OCI-LY1 (cell line): ENCODE measurements around the gene KLHL29.

ENCODE experiments used
- H2AFZ ChIP-seq: fragments of 200-600 bp; sonication (generic), shearing (Covaris generic); 2 replicates; pipeline ENCODE4 v1.6.0; 2014; ENCODE audit warnings: antibody characterized with exemption, mild to moderate bottlenecking, low read length
- H3F3A ChIP-seq: fragments of 200-600 bp; sonication (generic), shearing (Covaris generic); 2 replicates; pipeline ENCODE4 v1.6.0; 2014; ENCODE audit warnings: mild to moderate bottlenecking, antibody characterized with exemption, low read length, moderate library complexity; ENCODE audit not compliant: insufficient read depth
- H3K27ac ChIP-seq: fragments of 200-600 bp; sonication (generic); 2 replicates; pipeline ENCODE4 v1.5.1; 2014; ENCODE audit warnings: low read length, mixed run types, mild to moderate bottlenecking, low read depth; ENCODE audit not compliant: poor library complexity, severe bottlenecking
- H3K27me3 ChIP-seq: fragments of 200-600 bp; sonication (generic); 2 replicates; pipeline ENCODE4 v1.6.0; 2014; ENCODE audit warnings: antibody characterized with exemption, mild to moderate bottlenecking, low read length, moderate library complexity; ENCODE audit not compliant: insufficient read depth
- H3K36me3 ChIP-seq: fragments of 200-600 bp; sonication (generic); 2 replicates; pipeline ENCODE4 v1.6.1; 2014; ENCODE audit warnings: mild to moderate bottlenecking, antibody characterized with exemption, low read length, moderate library complexity, mixed read lengths; ENCODE audit not compliant: insufficient read depth
- H3K4me1 ChIP-seq: fragments of 200-600 bp; sonication (generic); 2 replicates; pipeline ENCODE4 v1.5.1; 2014; ENCODE audit warnings: mild to moderate bottlenecking, low read length, moderate library complexity; ENCODE audit not compliant: insufficient read depth, severe bottlenecking
- H3K4me2 ChIP-seq: fragments of 200-600 bp; sonication (generic), shearing (Covaris generic); 2 replicates; pipeline ENCODE4 v1.6.1; 2014; ENCODE audit warnings: low read length
- H3K4me3 ChIP-seq: fragments of 200-600 bp; sonication (generic); 2 replicates; pipeline ENCODE4 v1.5.1; 2014; ENCODE audit warnings: low read length, low read depth, mild to moderate bottlenecking, mixed read lengths; ENCODE audit not compliant: poor library complexity, severe bottlenecking
- H3K79me2 ChIP-seq: fragments of 200-600 bp; shearing (Covaris generic); 2 replicates; pipeline ENCODE4 v1.6.1; 2016; ENCODE audit warnings: mixed run types, low read length, mixed read lengths; ENCODE audit not compliant: insufficient read depth
- H3K9ac ChIP-seq: fragments of 200-600 bp; sonication (generic), shearing (Covaris generic); 2 replicates; pipeline ENCODE4 v1.6.1; 2014; ENCODE audit warnings: mild to moderate bottlenecking, low read length, mixed read lengths
- H3K9me2 ChIP-seq: fragments of 200-600 bp; sonication (generic), shearing (Covaris generic); 2 replicates; pipeline ENCODE4 v1.6.1; 2014; ENCODE audit warnings: low read depth, mild to moderate bottlenecking, low read length, mixed read lengths
- H3K9me3 ChIP-seq: fragments of 200-600 bp; shearing (Covaris generic); 2 replicates; pipeline ENCODE4 v1.6.1; 2014; ENCODE audit warnings: low read length, mixed read lengths
- H4K20me1 ChIP-seq: fragments of 200-600 bp; sonication (generic), shearing (Covaris generic); 2 replicates; pipeline ENCODE4 v1.6.0; 2016; ENCODE audit warnings: mild to moderate bottlenecking, low read length; ENCODE audit not compliant: insufficient read depth
- CTCF ChIP-seq: fragments of 200-600 bp; sonication (generic), shearing (Covaris generic); IDR thresholded peaks from 2 replicates; pipeline ENCODE4 v1.5.1; 2017; ENCODE audit warnings: mild to moderate bottlenecking, antibody characterized with exemption, low read length, moderate library complexity, mixed read lengths
- EZH2 ChIP-seq: fragments of 200-600 bp; sonication (generic), shearing (Covaris generic); IDR thresholded peaks from 2 replicates; pipeline ENCODE4 v1.8.0; 2017; ENCODE audit warnings: borderline replicate concordance, mixed run types, mild to moderate bottlenecking, antibody characterized with exemption, low read length, moderate library complexity, mixed read lengths

KLHL29 gene

GRCh38 chr2:23584054-23584745, 199.2 kb downstream of the KLHL29 start:
- Histone ChIP-seq H3K9ac (no peak overlapping the region), H3F3A (no peaks in the 10 kb centered on the region), H3K9me3 (no peaks in the 10 kb centered on the region), H3K9me2 (no peaks in the 10 kb centered on the region), H4K20me1 (no peaks in the 10 kb centered on the region), H3K27ac (no peak overlapping the region), H2AFZ (no peak overlapping the region), H3K4me2 (no peak overlapping the region), H3K79me2 (no peaks in the 10 kb centered on the region), H3K4me1 (no peaks in the 10 kb centered on the region), H3K27me3 (no peaks in the 10 kb centered on the region; the same call in 1 of the 2 replicates), H3K4me3 (no peak overlapping the region), H3K36me3 (no peaks in the 10 kb centered on the region)
- TF ChIP-seq EZH2 (no peak), CTCF (no peak)

GRCh38 chr2:23585273-23586170, 200.5 kb downstream of the KLHL29 start:
- Histone ChIP-seq H3F3A (no peaks in the 10 kb centered on the region), H3K27me3 (no peaks in the 10 kb centered on the region; the same call in 1 of the 2 replicates), H3K4me2 (no peak overlapping the region), H3K27ac (no peak overlapping the region), H2AFZ (no peak overlapping the region), H3K36me3 (no peaks in the 10 kb centered on the region), H3K4me3 (no peak overlapping the region), H3K79me2 (no peaks in the 10 kb centered on the region), H3K9me3 (no peaks in the 10 kb centered on the region), H4K20me1 (no peaks in the 10 kb centered on the region), H3K9me2 (no peaks in the 10 kb centered on the region), H3K9ac (no peak overlapping the region), H3K4me1 (no peaks in the 10 kb centered on the region)
- TF ChIP-seq EZH2 (no peak), CTCF (no peak)

- no peak overlapping the region for H3K4me2 ChIP-seq
- H3K36me3 ChIP-seq = no peaks in the 10 kb centered on the region
- no peaks in the 10 kb centered on the region for H3K9me3 ChIP-seq
- no peak overlapping the region for H3K9ac ChIP-seq
- TF ChIP-seq CTCF (no peak), EZH2 (no peak)
- no peaks in the 10 kb centered on the region for H3K9me2 ChIP-seq
- H3K4me1 ChIP-seq = no peaks in the 10 kb centered on the region
- H4K20me1 ChIP-seq = no peaks in the 10 kb centered on the region
- no peaks in the 10 kb centered on the region for H3K79me2 ChIP-seq
- H3K27me3 ChIP-seq = no peaks in the 10 kb centered on the region; the same call in 1 of the 2 replicates
- H3F3A ChIP-seq = no peaks in the 10 kb centered on the region
- no peak overlapping the region for H3K27ac ChIP-seq
- H2AFZ ChIP-seq = no peak overlapping the region
- H3K4me3 ChIP-seq = no peak overlapping the region
Measured at GRCh38 chr2:23586741-23587306, 201.8 kb downstream of the KLHL29 start.
